CD4-positive, alpha-beta T cell treated with Interleukin-15 for 1 hour (primary cell): ENCODE data around the gene MTMR8.

Experiments
- DNase-seq: peaks from one replicate; pipeline ENCODE4 v3.0.0-alpha.2; 2020

The MTMR8 gene

GRCh38 chrX:64291123-64291522, 104.1 kb downstream of the MTMR8 start:
- no peak for DNase-seq

DNA sequence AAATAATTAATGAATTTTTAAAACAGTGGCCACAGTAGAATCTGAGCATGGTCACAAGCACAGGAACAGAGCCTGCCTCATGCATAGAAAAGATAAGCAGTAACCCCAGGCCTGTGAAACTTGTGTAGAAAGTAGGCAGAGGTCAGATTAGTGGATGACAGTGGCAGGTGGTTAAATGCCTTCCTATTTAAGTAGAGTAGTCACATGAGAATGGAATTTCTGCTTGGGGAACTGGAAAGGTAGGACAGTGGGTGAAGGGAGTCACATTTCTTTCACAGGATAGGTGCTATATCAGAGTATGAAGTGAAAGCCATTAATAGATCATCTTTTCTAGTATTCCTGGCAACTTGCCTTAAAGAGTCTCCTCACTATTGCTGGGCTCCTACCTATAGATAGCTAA, 130.0 kb downstream of the MTMR8 start:
- no peak for DNase-seq

GRCh38 chrX:64230123-64230970, 164.9 kb downstream of the MTMR8 start, which contains the start of gene ASB12:
ASB12 (minus strand) TSS chrX:64230607; CDS start chrX:64225650, 4,957 bp downstream.
- DNase-seq, result no peak

- no peak for DNase-seq
Observed at GRCh38 chrX:64229154-64229553, 166.1 kb downstream of the MTMR8 start.
